CD4-positive, alpha-beta T cell (primary cell): Measurements from ENCODE around the gene CERKL. TPM values are rescaled to one million over a fixed set of nuclear protein-coding genes. Genes with fewer than 3 reads are reported as not detected.

Experiments
- ATAC-seq: fragments of 200-7000 bp; cut with Tn5 transposase; one replicate; pipeline ENCODE4 v1.10.0; 2022; ENCODE audit warnings: mild to moderate bottlenecking; ENCODE audit not compliant: poor library complexity
- CTCF ChIA-PET: fragments of 350-600 bp; sonication (Branson Sonifier 250); formaldehyde crosslinking; loops from one replicate; lab custom pipeline; 2021; ENCODE audit warnings: antibody characterized with exemption, inconsistent platforms; lab: Charles Lee
- POLR2A ChIA-PET: fragments of 350-600 bp; sonication (Branson Sonifier 250); formaldehyde crosslinking; loops from one replicate; lab custom pipeline; 2021; ENCODE audit warnings: antibody characterized with exemption, inconsistent platforms; lab: Charles Lee
- DNase-seq, 14 experiments: peaks; one replicate each; pipeline ENCODE4 v3.0.0-alpha.2; 2013 to 2020; ENCODE audit warnings: mixed read lengths in 2 of 14
- H3K27ac ChIP-seq, 2 donors: one replicate each; pipeline versions ENCODE4 v1.5.1 to v1.7.0; 2013; ENCODE audit warnings: low read length in 2 of 2, low read depth in 1 of 2, mild to moderate bottlenecking in 1 of 2
- H3K27me3 ChIP-seq, 2 experiments: 1 replicate in 1 of 2; 2 replicates in 1 of 2; pipeline versions ENCODE4 v1.6.1 to v1.7.0; 2013; ENCODE audit warnings: low read length in 2 of 2, control low read depth in 1 of 2, mild to moderate bottlenecking in 1 of 2, moderate library complexity in 1 of 2; ENCODE audit not compliant: insufficient read depth in 2 of 2, control insufficient read depth in 1 of 2
- H3K36me3 ChIP-seq: one replicate; pipeline ENCODE4 v1.6.1; 2013; ENCODE audit warnings: low read length, control low read depth; ENCODE audit not compliant: insufficient read depth
- H3K4me1 ChIP-seq: one replicate; pipeline ENCODE4 v1.6.1; 2013; ENCODE audit warnings: low read length, control low read depth; ENCODE audit not compliant: insufficient read depth
- H3K4me3 ChIP-seq: one replicate; pipeline ENCODE4 v1.5.1; 2013; ENCODE audit warnings: mild to moderate bottlenecking, low read length, moderate library complexity
- H3K9me3 ChIP-seq, 2 experiments: 1 replicate in 1 of 2; 2 replicates in 1 of 2; pipeline versions ENCODE4 v1.6.1 to v1.7.0; 2013; ENCODE audit warnings: low read length in 2 of 2, mild to moderate bottlenecking in 2 of 2, control low read depth in 1 of 2, moderate library complexity in 1 of 2; ENCODE audit not compliant: control insufficient read depth in 1 of 2, insufficient read depth in 1 of 2
- H3K27ac Mint-ChIP-seq: one replicate; pipeline ENCODE4 v1.8.0; 2020; ENCODE audit warnings: mixed read lengths
- H3K27me3 Mint-ChIP-seq: one replicate; pipeline ENCODE4 v1.8.0; 2021; ENCODE audit warnings: mixed read lengths
- H3K36me3 Mint-ChIP-seq: one replicate; pipeline ENCODE4 v1.8.0; 2021; ENCODE audit warnings: low read depth, mixed read lengths
- H3K4me1 Mint-ChIP-seq: one replicate; pipeline ENCODE4 v1.8.0; 2021; ENCODE audit warnings: low read depth, mixed read lengths
- H3K4me3 Mint-ChIP-seq: one replicate; pipeline ENCODE4 v1.8.0; 2020; ENCODE audit warnings: mild to moderate bottlenecking, mixed read lengths
- H3K9me3 Mint-ChIP-seq: one replicate; pipeline ENCODE4 v1.8.0; 2020; ENCODE audit warnings: mixed read lengths
- CTCF ChIP-seq: fragments of 200-600 bp; IDR thresholded peaks from one replicate; pipeline ENCODE4 v1.8.0; 2022; ENCODE audit warnings: antibody characterized with exemption, mild to moderate bottlenecking
- intact Hi-C, 2 experiments: fragments of 100-400 bp; cut with DNase I in 1 of 2; cut with micrococcal nuclease in 1 of 2; formaldehyde crosslinking; loops; one replicate each; pipeline versions ENCODE4 v1.15.1 to v1.9.0; 2023 to 2025; cut with DNase I, micrococcal nuclease
- total RNA-seq, 174 experiments: library from RNA in 2 of 174; stranded (reverse) in 2 of 174; gene quantifications; one replicate each; pipeline ENCODE4 v1.2.3 and lab custom pipeline; 2021 to 2026

Gene CERKL
- total RNA-seq, 2 experiments from 2014 or later, result not detected

GRCh38 chr2:181623159-181623558, 33.7 kb downstream of the CERKL start:
- TF ChIP-seq CTCF, result no peak
- intact Hi-C loops, result no loop called here
- no peak overlapping the region for H3K4me3 ChIP-seq
- H3K9me3 Mint-ChIP-seq, result no peaks in the 10 kb centered on the region
- no peak overlapping the region for H3K4me3 Mint-ChIP-seq
- ATAC-seq (no peak), DNase-seq (no peak)
- H3K9me3 ChIP-seq, result no peaks in the 10 kb centered on the region
- no peaks in the 10 kb centered on the region for H3K36me3 ChIP-seq
- peaks cover 10 to 15% of the 10 kb centered on the region in 2 experiments for H3K27me3 ChIP-seq
- no peak overlapping the region for H3K27ac Mint-ChIP-seq
- no peaks in the 10 kb centered on the region for H3K4me1 Mint-ChIP-seq
- ChIA-PET POLR2A (no interaction called here), CTCF (no interaction called here)
- peaks cover 21% of the 10 kb centered on the region for H3K27me3 Mint-ChIP-seq
- no peaks in the 10 kb centered on the region for H3K36me3 Mint-ChIP-seq
- no peak overlapping the region for H3K27ac ChIP-seq
- no peaks in the 10 kb centered on the region for H3K4me1 ChIP-seq

- no peaks in the 10 kb centered on the region for H3K4me1 Mint-ChIP-seq
- H3K4me3 Mint-ChIP-seq, result no peak overlapping the region
- H3K27ac ChIP-seq, result no peak overlapping the region
- H3K27me3 ChIP-seq, result peaks cover 8 to 15% of the 10 kb centered on the region in 2 experiments
- H3K9me3 Mint-ChIP-seq, result no peaks in the 10 kb centered on the region
- no peak overlapping the region for H3K27ac Mint-ChIP-seq
- intact Hi-C loops, result no loop called here
- no peaks in the 10 kb centered on the region for H3K9me3 ChIP-seq
- ATAC-seq (no peak), DNase-seq (no peak)
- POLR2A ChIA-PET, result interaction anchor here (0.6 kb wide), 1 partner anchor 29 kb away, joined by 5 read pairs; no protein-coding TSS in a partner anchor
- no peaks in the 10 kb centered on the region for H3K36me3 Mint-ChIP-seq
- no peak overlapping the region for H3K4me3 ChIP-seq
- no peaks in the 10 kb centered on the region for H3K4me1 ChIP-seq
- CTCF ChIA-PET, result interaction anchor here (1.0 kb wide), 1 partner anchor 11 kb away, joined by 3 read pairs; no protein-coding TSS in a partner anchor
- no peaks in the 10 kb centered on the region for H3K36me3 ChIP-seq
- TF ChIP-seq CTCF, result no peak
- H3K27me3 Mint-ChIP-seq, result peaks cover 18% of the 10 kb centered on the region
Measured at GRCh38 chr2:181621779-181622490, 35.0 kb downstream of the CERKL start.

GRCh38 chr2:181619516-181619915, 37.4 kb downstream of the CERKL start:
- Histone ChIP-seq H3K27ac (no peak overlapping the region), H3K36me3 (no peaks in the 10 kb centered on the region), H3K4me3 (no peak overlapping the region), H3K4me1 (no peaks in the 10 kb centered on the region), H3K27me3 (peaks cover 8 to 11% of the 10 kb centered on the region in 2 experiments), H3K9me3 (no peaks in the 10 kb centered on the region)
- Mint-ChIP-seq H3K27ac (no peak overlapping the region), H3K9me3 (no peaks in the 10 kb centered on the region), H3K36me3 (no peaks in the 10 kb centered on the region), H3K4me1 (no peaks in the 10 kb centered on the region), H3K27me3 (peaks cover 1% of the 10 kb centered on the region), H3K4me3 (no peak overlapping the region)
- no peak for ATAC-seq
- ChIA-PET POLR2A (no interaction called here), CTCF (no interaction called here)
- no peak for DNase-seq
- intact Hi-C loops, result no loop called here
- no peak for TF ChIP-seq CTCF
